Kidney capillary endothelial cell (primary cell): ENCODE results near the gene MUC12.

ENCODE experiments used
- DNase-seq: peaks from one replicate; pipeline ENCODE4 v3.0.0-alpha.2; 2018; ENCODE audit warnings: low spot score

Gene MUC12

GRCh38 chr7:101066141-101066832 is 96.9 kb downstream of the MUC12 start:
- DNase-seq, result no peak

- no peak for DNase-seq
Observed at GRCh38 chr7:101066833-101067177, 97.4 kb downstream of the MUC12 start.

- no peak for DNase-seq
Observed at GRCh38 chr7:101068401-101068800, 99.0 kb downstream of the MUC12 start.
